ENCODE results near the gene TMEM138.

Gene TMEM138

DNA sequence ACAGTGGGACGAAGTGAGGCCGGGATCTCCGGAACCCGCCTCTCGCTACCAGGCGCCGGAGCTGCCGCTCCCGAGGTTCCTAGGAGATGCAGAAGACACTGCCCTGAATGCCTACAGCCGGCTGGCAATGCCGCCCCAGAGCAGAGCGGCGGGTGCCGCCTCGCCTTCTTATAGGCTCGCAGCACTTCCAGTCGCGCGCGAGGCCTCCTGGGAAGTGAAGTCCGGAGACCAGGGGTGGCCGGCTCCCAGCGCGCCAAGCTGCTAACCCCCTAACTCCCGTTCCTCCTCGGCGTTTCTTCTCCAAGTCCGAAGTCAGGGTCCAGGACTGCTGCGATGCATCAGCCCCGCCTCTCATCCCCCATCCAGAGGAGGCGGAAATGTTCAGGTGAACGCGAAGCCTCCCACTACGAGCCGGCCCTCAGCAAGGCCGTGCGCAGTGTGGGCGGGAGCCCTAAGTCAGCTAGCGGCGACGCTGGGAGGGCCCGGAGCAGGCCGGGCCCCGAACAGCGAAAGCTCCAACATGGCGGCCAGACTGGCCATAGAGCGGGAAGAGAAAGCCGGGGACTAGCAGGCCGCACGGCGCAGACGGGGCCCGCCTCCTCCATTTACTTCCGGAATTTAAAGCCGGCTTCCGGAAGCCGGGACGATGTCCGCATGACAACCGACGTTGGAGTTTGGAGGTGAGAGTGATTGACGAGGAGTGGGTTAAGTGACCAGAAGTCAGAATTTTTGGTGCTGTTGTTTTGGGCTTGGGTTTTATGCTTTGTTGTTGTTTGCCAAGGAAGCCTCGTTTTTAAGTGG, at the start of gene TMEM138, which contains the start of gene CYB561A3:
Gene TMEM138, plus strand, starts transcription at position 634 of the 801 bp plus-strand sequence. CDS start 2,017 bp downstream, outside the sequence.
Gene CYB561A3, minus strand, starts transcription at position 142 of the 801 bp plus-strand sequence. CDS start 5,169 bp downstream, outside the sequence.
- TF ChIP-seq CTCF (conservative IDR thresholded peaks at IDR 0.05; ENCODE audit: low read depth, low read length): no peak
- DNase-seq (ENCODE audit: low read depth): peak; percentile 95
- peak within 1 kb of the TSS; percentile 72 for H3K4me3 ChIP-seq (ENCODE audit: low read depth, low read length)

GRCh38 chr11:61315260-61315659, 46.9 kb upstream of the TMEM138 start:
- DNase-seq (ENCODE audit: low read depth): no peak
- no peak for TF ChIP-seq CTCF (conservative IDR thresholded peaks at IDR 0.05; ENCODE audit: low read depth, low read length)
- H3K4me3 ChIP-seq (ENCODE audit: low read depth, low read length): no peak overlapping the region

DNA sequence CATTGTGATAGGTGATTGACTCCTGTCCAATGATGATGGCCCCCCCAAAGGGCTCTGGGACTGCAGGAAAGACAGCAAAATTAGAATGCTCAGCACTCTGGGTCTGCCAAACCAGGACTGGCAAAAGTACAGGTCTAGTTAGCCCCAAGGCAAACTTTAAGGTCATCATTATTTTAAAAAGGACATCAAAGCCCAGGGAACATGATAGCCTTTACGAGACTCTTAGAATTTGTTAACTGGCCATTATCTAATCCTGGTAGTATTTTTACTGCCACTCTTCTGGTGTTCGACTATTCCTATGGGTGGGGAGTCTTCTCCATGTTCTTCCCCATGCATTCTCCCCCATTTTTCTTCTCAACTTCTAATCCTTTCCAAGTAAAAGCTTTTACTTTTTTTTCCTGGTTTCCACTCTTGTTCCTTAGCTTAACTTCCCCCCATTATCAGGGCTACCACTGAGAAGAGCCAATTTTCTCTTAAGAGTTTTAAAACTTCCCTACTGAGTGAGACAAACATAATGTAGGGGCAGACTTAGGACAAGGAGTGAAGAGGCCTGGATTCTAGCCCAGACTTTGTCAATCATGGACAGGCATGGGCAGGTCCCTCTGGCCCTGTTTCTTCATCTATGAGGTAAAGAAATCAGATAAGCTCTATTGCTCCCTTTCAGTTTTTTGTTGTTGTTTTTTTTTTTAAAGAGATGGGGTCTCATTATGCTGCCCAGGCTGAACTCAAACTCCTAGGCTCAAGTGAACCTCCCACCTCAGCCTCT, 36.3 kb upstream of the TMEM138 start:
- peak; percentile 87 for DNase-seq (ENCODE audit: low read depth)

DNA sequence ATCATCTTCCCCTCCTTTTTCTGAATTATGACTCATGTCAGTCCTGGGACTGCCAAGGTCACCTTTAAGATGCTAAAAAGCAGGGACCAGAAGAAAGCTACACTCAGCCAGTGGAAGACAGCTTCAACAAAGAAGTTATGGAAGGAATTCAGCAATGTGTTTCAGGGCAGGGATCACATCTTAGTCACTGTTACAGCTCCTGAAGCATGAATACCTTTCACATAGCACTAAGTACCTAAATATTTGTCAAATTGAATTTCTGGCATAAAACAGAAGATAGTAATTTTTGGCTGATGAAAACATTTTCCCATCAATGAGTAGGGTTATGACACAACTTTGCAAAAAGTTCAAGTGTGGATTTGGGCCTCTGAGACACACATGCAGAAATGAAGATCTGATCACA, 34.5 kb upstream of the TMEM138 start:
- no peak overlapping the region for H3K4me3 ChIP-seq (ENCODE audit: low read depth, low read length)
- no peak for TF ChIP-seq CTCF (conservative IDR thresholded peaks at IDR 0.05; ENCODE audit: low read depth, low read length)
- peak; percentile 82 for DNase-seq (ENCODE audit: low read depth)

More for the DNA sequence above, 36.3 kb upstream of the TMEM138 start:
- TF ChIP-seq CTCF (conservative IDR thresholded peaks at IDR 0.05; ENCODE audit: low read depth, low read length): no peak
- no peak overlapping the region for H3K4me3 ChIP-seq (ENCODE audit: low read depth, low read length)

DNA sequence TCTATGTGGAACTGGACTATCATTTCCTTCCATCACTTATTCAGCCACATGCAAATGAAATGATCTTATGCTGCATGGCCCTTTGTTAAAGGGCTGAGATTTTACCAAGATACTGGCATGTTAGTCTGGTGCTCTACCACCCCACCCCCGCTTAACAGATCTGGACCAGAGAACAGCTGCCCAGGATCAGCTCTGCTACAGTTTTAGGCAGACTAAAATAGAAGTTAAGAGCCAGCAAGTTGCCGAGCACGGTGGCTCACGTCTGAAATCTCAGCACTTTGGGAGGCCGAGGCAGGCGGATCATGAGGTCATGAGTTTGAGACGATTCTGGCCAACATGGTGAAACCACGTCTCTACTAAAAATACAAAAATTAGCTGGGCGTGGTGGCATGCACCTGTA, 33.8 kb upstream of the TMEM138 start:
- no peak for TF ChIP-seq CTCF (conservative IDR thresholded peaks at IDR 0.05; ENCODE audit: low read depth, low read length)
- DNase-seq (ENCODE audit: low read depth): no peak

GRCh38 chr11:61329871-61330270, 32.3 kb upstream of the TMEM138 start:
- no peak overlapping the region for H3K4me3 ChIP-seq (ENCODE audit: low read depth, low read length)
- TF ChIP-seq CTCF (conservative IDR thresholded peaks at IDR 0.05; ENCODE audit: low read depth, low read length): no peak
- no peak for DNase-seq (ENCODE audit: low read depth)

More for the DNA sequence above, 33.8 kb upstream of the TMEM138 start:
- no peak overlapping the region for H3K4me3 ChIP-seq (ENCODE audit: low read depth, low read length)

Data from choroid plexus epithelial cell (primary cell).